Kidney epithelial cell (primary cell): ENCODE data around the gene PBRM1. TPM values are rescaled to one million over a fixed set of nuclear protein-coding genes. Genes with fewer than 3 reads are reported as not detected.

Experiments
- DNase-seq: peaks from one replicate; pipeline ENCODE4 v3.0.0-alpha.2; 2010; ENCODE audit warnings: low read depth
- H3K27me3 ChIP-seq: 2 replicates; pipeline ENCODE4 v1.6.0; 2011; ENCODE audit warnings: low read length; ENCODE audit not compliant: control insufficient read depth, insufficient read depth
- H3K36me3 ChIP-seq: 2 replicates; pipeline ENCODE4 v1.5.1; 2011; ENCODE audit warnings: low read length; ENCODE audit not compliant: control insufficient read depth, insufficient read depth
- H3K4me3 ChIP-seq: 2 replicates; pipeline ENCODE4 v1.5.1; 2011; ENCODE audit warnings: low read depth, mild to moderate bottlenecking, control low read depth, low read length
- total RNA-seq: library from RNA; depleted of rRNA; stranded (reverse); fragments of >200 nt; gene quantifications from 2 replicates; pipeline ENCODE4 v1.2.3, GENCODE V29; 2015
- TF ChIP-seq, protein P1 (sequence below): IDR thresholded peaks from 2 replicates; pipeline ENCODE4 v1.5.1; 2011; ENCODE audit warnings: mild to moderate bottlenecking, moderate library complexity, low read length, control low read depth, inconsistent platforms; ENCODE audit not compliant: insufficient read depth, poor library complexity, severe bottlenecking

Gene PBRM1
- total RNA-seq, 1 donor from 2014 or later: 89.5 TPM

DNA sequence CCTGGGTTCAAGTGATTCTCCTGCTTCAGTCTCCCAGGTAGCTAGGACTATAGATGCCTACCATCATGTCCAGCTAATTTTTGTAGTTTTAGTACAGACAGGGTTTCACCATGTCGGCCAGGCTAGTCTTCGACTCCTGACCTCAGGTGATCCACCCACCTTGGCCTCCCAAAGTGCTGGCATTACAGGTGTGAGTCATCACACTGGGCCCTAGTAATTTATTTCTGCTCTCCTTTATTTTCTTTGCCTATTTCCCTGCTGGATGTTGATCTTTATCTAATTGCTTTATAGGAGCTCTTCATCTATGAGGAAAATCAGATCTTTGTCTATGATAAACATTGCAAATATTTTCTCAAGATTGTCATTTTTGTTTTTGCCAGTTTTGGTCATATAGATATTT, 117.6 kb downstream of the PBRM1 start:
- Histone ChIP-seq H3K4me3 (no peak overlapping the region), H3K27me3 (no peaks in the 10 kb centered on the region), H3K36me3 (no peaks in the 10 kb centered on the region)
- DNase-seq: no peak
- TF ChIP-seq, protein P1, sequence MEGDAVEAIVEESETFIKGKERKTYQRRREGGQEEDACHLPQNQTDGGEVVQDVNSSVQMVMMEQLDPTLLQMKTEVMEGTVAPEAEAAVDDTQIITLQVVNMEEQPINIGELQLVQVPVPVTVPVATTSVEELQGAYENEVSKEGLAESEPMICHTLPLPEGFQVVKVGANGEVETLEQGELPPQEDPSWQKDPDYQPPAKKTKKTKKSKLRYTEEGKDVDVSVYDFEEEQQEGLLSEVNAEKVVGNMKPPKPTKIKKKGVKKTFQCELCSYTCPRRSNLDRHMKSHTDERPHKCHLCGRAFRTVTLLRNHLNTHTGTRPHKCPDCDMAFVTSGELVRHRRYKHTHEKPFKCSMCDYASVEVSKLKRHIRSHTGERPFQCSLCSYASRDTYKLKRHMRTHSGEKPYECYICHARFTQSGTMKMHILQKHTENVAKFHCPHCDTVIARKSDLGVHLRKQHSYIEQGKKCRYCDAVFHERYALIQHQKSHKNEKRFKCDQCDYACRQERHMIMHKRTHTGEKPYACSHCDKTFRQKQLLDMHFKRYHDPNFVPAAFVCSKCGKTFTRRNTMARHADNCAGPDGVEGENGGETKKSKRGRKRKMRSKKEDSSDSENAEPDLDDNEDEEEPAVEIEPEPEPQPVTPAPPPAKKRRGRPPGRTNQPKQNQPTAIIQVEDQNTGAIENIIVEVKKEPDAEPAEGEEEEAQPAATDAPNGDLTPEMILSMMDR: no peak

- TF ChIP-seq, protein P1: no peak
- no peak overlapping the region for H3K4me3 ChIP-seq
- H3K36me3 ChIP-seq: peaks cover 1% of the 10 kb centered on the region
- no peak for DNase-seq
- no peaks in the 10 kb centered on the region for H3K27me3 ChIP-seq
Observed at GRCh38 chr3:52563984-52564383, 121.7 kb downstream of the PBRM1 start.

DNA sequence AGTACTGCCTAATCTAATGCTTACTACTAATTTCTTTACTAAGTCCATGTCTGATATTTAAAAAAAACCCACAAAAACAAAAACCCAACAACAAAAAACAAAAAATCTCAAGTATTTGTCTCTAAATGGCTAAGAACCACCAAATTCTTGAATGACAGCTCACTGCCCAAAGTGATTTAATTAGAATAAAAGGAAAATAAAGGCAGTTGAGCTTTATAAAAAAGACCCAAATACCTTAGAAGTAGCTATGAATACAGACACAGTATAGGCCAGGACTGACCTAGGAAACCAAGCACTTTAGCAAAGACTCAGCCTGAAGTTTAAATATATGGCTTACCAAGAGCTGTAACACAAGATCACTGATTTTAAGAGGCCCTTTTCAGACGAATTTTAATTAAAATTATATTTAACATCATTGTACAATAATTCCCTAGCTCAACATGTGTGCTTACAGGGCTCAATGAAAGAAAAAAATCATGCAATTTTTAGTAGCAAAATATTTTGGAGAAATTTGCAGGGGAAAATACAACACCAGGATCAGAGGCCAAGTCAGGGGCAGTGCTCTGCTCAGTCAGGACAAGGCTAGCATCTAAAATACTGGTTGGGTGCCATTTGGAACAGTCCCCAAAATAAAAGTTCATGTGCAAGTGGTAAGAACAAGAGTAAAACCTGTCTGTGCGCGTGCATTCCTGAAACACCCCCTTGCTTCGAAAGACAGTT, 124.5 kb downstream of the PBRM1 start:
- Histone ChIP-seq H3K4me3 (no peak overlapping the region), H3K36me3 (peaks cover 1% of the 10 kb centered on the region), H3K27me3 (no peaks in the 10 kb centered on the region)
- TF ChIP-seq, protein P1: no peak
- DNase-seq: no peak

DNA sequence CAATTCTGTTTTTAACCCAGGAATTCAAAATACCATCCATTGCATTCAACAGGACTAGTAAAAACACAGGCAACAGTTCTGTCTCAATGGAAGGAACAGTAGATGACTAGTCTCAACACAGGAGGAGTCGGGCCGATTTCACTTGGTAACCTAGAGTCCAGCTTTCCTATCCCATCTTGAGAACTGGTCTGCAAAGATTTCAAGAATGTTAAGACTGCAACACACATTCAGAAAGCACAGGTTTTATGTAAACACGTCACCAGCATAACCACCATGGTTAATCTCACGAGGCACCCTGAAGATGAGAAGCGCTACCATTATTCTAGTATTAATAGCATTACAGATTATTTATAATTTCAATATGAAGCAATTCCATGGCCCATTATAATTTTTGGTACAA, 127.3 kb downstream of the PBRM1 start:
- DNase-seq: no peak
- H3K36me3 ChIP-seq: peaks cover 1% of the 10 kb centered on the region
- no peaks in the 10 kb centered on the region for H3K27me3 ChIP-seq
- no peak overlapping the region for H3K4me3 ChIP-seq
- TF ChIP-seq, protein P1: no peak

GRCh38 chr3:52557011-52557960, 128.4 kb downstream of the PBRM1 start:
- H3K27me3 ChIP-seq: no peaks in the 10 kb centered on the region
- peaks cover 1% of the 10 kb centered on the region for H3K36me3 ChIP-seq
- DNase-seq: no peak
- TF ChIP-seq, protein P1: no peak
- H3K4me3 ChIP-seq: no peak overlapping the region
